Erythroblast (primary cell): ENCODE measurements around the gene HELZ.

Experiments used
- GATA1 ChIP-seq: IDR thresholded peaks from 2 replicates; pipeline ENCODE4 v1.6.1; 2011; ENCODE audit warnings: low read depth, mild to moderate bottlenecking, control low read depth, low read length, moderate library complexity
- POLR2A ChIP-seq: IDR thresholded peaks from 2 replicates; pipeline ENCODE4 v1.6.1; 2011; ENCODE audit warnings: mild to moderate bottlenecking, low read length

DNA sequence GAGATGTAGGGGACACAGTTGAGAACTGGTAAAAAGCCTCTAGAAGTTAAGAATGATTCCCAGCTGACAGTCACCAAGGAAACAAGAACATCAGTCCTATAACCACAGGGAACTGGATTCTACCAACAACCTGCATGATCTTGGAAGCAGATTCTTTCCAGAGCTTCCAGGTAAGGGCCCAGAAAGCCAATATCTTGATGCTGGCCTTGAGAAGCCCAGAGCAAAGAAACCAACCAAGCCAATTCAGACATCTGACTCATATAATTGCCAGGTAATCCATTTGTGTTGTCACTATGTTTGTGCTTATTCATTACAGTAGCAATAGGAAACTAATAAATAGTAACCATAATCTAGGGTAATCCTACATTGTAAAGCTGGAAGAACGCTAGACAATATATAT is 119.1 kb downstream of the HELZ start:
- TF ChIP-seq POLR2A (no peak), GATA1 (no peak)
